Pancreas (tissue), 10 donors: Measurements from ENCODE around the gene ADCY2. TPM values are rescaled to one million over a fixed set of nuclear protein-coding genes. Genes with fewer than 3 reads are reported as not detected.

Source experiments
- ATAC-seq, 4 donors: fragments of 200-7000 bp; cut with Tn5 transposase; one replicate each; pipeline versions ENCODE4 v1.8.0 to v1.9.1; 2020; ENCODE audit warnings: mild to moderate bottlenecking in 4 of 4, moderate library complexity in 4 of 4
- DNase-seq, 6 donors: peaks; one replicate each; pipeline ENCODE4 v3.0.0-alpha.2; 2020
- FAIRE-seq: peaks from 2 replicates; lab custom pipeline; 2012; peaks lifted over from hg19 to GRCh38; lab: Jason Lieb, UNC
- H3K27ac ChIP-seq, 4 donors: fragments of 200-600 bp; sonication (generic); 1 replicate in 3 of 4; 2 replicates in 1 of 4; pipeline versions ENCODE4 v1.5.0 to v1.8.0; 2020
- H3K27me3 ChIP-seq, 4 donors: fragments of 200-600 bp; one replicate each; pipeline ENCODE4 v1.8.0; 2021
- H3K36me3 ChIP-seq, 3 donors: fragments of 200-600 bp; sonication (generic) in 1 of 3; one replicate each; pipeline versions ENCODE4 v1.5.0 to v1.8.0; 2020 to 2021
- H3K4me1 ChIP-seq, 3 donors: fragments of 200-600 bp; one replicate each; pipeline ENCODE4 v1.8.0; 2021
- H3K4me3 ChIP-seq, 4 donors: fragments of 200-600 bp; sonication (generic) in 2 of 4; one replicate each; pipeline versions ENCODE4 v1.5.0 to v1.8.0; 2020 to 2021
- H3K9me3 ChIP-seq, 4 donors: fragments of 200-600 bp; one replicate each; pipeline ENCODE4 v1.8.0; 2021
- WGBS, 2 donors: extraction: QIAGEN DNeasy Blood & Tissue Kit; methylation state at CpG; one replicate each; pipeline ENCODE4 v1.1.7; 2013; 5-methylcytosine and 5-hydroxymethylcytosine counted together
- intact Hi-C, 3 donors: fragments of 100-400 bp; cut with DNase I; formaldehyde crosslinking; loops; one replicate each; pipeline versions ENCODE4 v1.11.1 to v1.14.2; 2022
- polyA plus RNA-seq, 2 donors: library from polyadenylated mRNA; stranded (reverse); fragments of 200-250 nt; gene quantifications; one replicate each; pipeline ENCODE4 v1.2.3, GENCODE V29; 2013
- total RNA-seq, 6 donors: library from RNA; stranded (reverse); fragmentation: NEBNext Ultra II Directional in 4 of 6; extraction: Animal tissue kit (Norgen Biotek cat#: 25700) in 4 of 6; gene quantifications; one replicate each; pipeline versions ENCODE4 v1.2.1 to v1.2.4, GENCODE V29; 2021 to 2023
- TF ChIP-seq, protein P1 (sequence below), 4 donors: fragments of 200-600 bp; sonication (generic) in 3 of 4; IDR thresholded peaks; one replicate each; pipeline versions ENCODE4 v1.5.0 to v1.8.0; 2021; ENCODE audit warnings: antibody characterized with exemption in 4 of 4
- donor health status: healthy with polysubstance abuse.
- donor health status: DM: no; HTN: no; CAD: no; lungs with moderate emphysema.
- donor health status: DM: no; HTN: no; CAD: no.
- donor health status: control.
- donor health status: control.
- donor health status: Bipolar disorder and iron deficiency.
- donor health status: DM: yes; HTN: yes; CAD: no.
- donor health status: DM: no; HTN: no; CAD: no.
- donor health status: DM: no; HTN: no; CAD: no.
- donor health status: DM: yes; HTN: yes; CAD: no.

The ADCY2 gene
- total and polyA plus RNA-seq, 8 donors, result 0.19 to 2.2 (median 0.50) TPM

DNA sequence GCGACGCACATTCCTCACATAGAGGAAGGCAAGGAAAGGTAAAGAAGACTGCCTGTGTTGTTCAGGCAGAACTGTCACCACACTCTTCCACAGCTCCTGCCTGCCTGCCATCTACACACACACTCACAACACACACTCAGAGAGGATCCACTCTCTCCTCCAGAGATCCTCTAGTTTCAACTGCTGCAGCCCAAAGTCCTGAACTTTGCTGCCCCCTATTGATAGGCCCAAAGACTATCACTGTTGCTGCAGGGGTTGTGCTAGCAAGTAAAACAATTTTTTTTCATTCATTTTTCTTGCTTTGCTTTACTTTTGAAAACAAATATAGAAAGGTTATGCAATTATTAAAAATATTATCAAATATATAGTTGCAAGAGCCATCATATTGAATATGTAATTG is 460.9 kb downstream of the ADCY2 start:
- 96 to 100% methylated on average over 2 of the region's 2 CpGs for WGBS, 2 donors
- peaks cover 9 to 11% (median 10%) of the 10 kb centered on the region in 3 donors for H3K4me1 ChIP-seq
- peak; percentile 76 to 91 (median 85) for ATAC-seq
- intact Hi-C loops, result no loop called here
- no peak overlapping the region for H3K27ac ChIP-seq
- H3K27me3 ChIP-seq, result no peaks in the 10 kb centered on the region
- H3K36me3 ChIP-seq, result peaks cover 0 to 14% (median 2%) of the 10 kb centered on the region in 3 donors
- DNase-seq, result peak in 4 of 6 donors; percentile 30 to 46 (median 32)
- TF ChIP-seq, protein P1, sequence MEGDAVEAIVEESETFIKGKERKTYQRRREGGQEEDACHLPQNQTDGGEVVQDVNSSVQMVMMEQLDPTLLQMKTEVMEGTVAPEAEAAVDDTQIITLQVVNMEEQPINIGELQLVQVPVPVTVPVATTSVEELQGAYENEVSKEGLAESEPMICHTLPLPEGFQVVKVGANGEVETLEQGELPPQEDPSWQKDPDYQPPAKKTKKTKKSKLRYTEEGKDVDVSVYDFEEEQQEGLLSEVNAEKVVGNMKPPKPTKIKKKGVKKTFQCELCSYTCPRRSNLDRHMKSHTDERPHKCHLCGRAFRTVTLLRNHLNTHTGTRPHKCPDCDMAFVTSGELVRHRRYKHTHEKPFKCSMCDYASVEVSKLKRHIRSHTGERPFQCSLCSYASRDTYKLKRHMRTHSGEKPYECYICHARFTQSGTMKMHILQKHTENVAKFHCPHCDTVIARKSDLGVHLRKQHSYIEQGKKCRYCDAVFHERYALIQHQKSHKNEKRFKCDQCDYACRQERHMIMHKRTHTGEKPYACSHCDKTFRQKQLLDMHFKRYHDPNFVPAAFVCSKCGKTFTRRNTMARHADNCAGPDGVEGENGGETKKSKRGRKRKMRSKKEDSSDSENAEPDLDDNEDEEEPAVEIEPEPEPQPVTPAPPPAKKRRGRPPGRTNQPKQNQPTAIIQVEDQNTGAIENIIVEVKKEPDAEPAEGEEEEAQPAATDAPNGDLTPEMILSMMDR (IDR thresholded peaks at IDR 0.05), result peak; percentile 44 to 55 (median 47)
- H3K4me3 ChIP-seq, result no peak overlapping the region
- FAIRE-seq, result no peak
- no peaks in the 10 kb centered on the region for H3K9me3 ChIP-seq

DNA sequence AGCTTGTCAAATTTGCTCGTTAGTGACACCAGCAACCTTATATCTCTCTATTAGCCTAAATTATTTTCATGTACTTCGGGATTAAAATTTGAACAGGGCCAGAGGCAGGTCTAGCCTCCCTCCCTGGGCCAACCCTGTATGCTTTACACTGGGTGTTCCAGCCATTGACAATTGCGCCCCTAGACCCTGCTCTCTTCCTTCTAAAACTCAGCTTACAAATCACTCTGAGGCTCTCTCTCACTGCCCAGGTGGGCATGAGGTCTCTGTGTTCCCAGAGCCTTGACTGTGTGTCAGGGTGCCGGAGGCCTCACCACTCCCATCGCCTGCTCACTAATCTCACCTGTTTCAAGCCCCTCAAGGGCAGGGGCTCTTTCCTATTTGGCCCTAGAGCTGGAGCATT is 461.4 kb downstream of the ADCY2 start:
- FAIRE-seq, result no peak
- TF ChIP-seq, protein P1 (IDR thresholded peaks at IDR 0.05), result no peak
- Histone ChIP-seq H3K27ac (no peak overlapping the region), H3K36me3 (peaks cover 0 to 19% (median 2%) of the 10 kb centered on the region in 3 donors), H3K4me1 (peaks cover 4 to 6% (median 4%) of the 10 kb centered on the region in 3 donors), H3K4me3 (no peak overlapping the region), H3K9me3 (no peaks in the 10 kb centered on the region), H3K27me3 (no peaks in the 10 kb centered on the region)
- ATAC-seq, result no peak
- DNase-seq, result no peak
- 68 to 76% methylated on average over 5 of the region's 5 CpGs for WGBS, 2 donors
- intact Hi-C loops, result no loop called here

DNA sequence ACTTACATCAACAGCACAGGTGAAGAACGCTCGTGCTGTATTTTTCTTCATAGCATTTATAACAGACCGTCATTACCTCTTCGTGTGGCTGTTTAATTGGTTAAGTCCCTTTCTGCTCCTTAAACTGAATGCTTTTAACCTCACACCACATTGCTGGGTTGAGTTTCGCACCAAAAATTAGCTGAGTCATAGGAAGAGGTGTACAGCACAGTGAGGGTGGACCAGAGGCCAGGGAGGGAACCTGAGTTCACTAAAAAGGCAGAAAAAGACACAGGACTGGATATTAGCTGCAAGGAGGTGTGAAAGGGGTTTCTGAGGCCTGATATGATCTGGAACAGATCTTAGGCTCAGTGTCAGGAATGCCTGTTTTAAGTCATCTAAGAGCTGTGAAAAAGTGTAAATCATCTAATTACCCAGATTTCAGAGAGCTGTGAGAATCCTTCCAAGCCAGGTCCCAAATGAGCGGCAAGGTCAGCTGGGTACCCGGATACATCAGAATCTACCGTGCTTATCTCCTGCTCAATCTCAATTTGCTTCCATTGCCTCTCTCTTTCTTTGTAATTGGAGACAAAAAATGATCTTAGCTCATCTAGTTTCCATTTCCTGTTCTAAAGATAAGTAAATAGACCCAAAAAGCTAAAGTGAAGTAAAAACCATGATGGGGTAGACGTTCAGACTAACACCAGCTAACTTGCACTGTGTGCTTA is 462.1 kb downstream of the ADCY2 start:
- ATAC-seq (peak in 1 of 4 donors; percentile 14), FAIRE-seq (no peak), DNase-seq (no peak)
- intact Hi-C loops, result no loop called here
- Histone ChIP-seq H3K9me3 (no peaks in the 10 kb centered on the region), H3K36me3 (peaks cover 0 to 23% (median 2%) of the 10 kb centered on the region in 3 donors), H3K4me1 (no peaks in the 10 kb centered on the region), H3K27ac (no peak overlapping the region), H3K27me3 (no peaks in the 10 kb centered on the region), H3K4me3 (no peak overlapping the region)
- TF ChIP-seq, protein P1 (IDR thresholded peaks at IDR 0.05), result no peak
- WGBS, 2 donors, result 78 to 80% methylated on average over 9 of the region's 9 CpGs

DNA sequence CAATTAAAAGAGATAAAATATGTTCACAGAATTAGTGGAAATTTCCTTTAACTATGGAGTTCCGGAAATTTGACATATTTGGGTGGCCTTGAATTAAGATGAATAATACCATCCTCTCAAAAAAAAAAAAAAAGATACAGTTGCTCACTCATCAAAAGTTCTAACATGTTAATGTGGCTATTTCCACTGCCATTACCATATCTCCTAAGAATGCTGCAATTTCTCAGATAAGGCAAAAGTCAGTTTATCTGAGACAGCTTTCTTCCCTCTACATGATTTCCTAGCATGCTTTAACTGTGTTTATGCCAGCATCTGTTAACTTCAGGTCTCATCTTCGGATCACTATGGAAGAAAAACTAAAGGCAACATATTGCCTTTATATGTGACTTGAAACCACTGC is 470.3 kb downstream of the ADCY2 start:
- WGBS, 2 donors, result 81 to 88% methylated on average over 2 of the region's 2 CpGs
- no peak for ATAC-seq
- no peaks in the 10 kb centered on the region for H3K27me3 ChIP-seq
- intact Hi-C loops, result no loop called here
- peaks cover 14% of the 10 kb centered on the region in 3 donors for H3K4me1 ChIP-seq
- H3K9me3 ChIP-seq, result no peaks in the 10 kb centered on the region
- TF ChIP-seq, protein P1 (IDR thresholded peaks at IDR 0.05), result no peak
- FAIRE-seq, result no peak
- peaks cover 0 to 16% (median 0%) of the 10 kb centered on the region in 3 donors for H3K36me3 ChIP-seq
- DNase-seq, result no peak
- no peak overlapping the region for H3K27ac ChIP-seq
- no peak overlapping the region for H3K4me3 ChIP-seq

DNA sequence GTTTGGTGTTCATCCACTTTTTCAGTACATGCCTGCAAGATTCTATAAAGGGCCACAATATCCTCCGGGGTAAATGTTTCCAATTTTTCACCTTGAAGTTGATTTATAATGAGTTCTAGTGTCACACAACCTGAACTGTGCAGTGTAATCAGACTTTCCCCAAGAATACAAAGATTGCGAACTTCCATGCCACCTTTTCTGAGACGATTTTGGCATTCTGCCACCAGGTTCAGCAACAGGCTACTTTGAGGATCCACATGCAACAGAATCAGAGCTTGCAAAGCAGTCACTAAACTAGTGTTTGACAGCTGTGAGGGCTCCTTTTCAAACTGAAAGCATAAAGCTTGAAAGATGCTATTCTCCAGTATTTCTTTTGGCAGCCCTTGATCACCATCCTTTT is 471.3 kb downstream of the ADCY2 start:
- no peaks in the 10 kb centered on the region for H3K9me3 ChIP-seq
- DNase-seq (no peak), ATAC-seq (no peak), FAIRE-seq (no peak)
- peaks cover 14 to 19% (median 14%) of the 10 kb centered on the region in 3 donors for H3K4me1 ChIP-seq
- intact Hi-C loops, result no loop called here
- no peaks in the 10 kb centered on the region for H3K27me3 ChIP-seq
- peaks cover 0 to 5% (median 0%) of the 10 kb centered on the region in 3 donors for H3K36me3 ChIP-seq
- H3K4me3 ChIP-seq, result no peak overlapping the region
- TF ChIP-seq, protein P1 (IDR thresholded peaks at IDR 0.05), result no peak
- no peak overlapping the region for H3K27ac ChIP-seq
- 37 to 44% methylated on average over 3 of the region's 3 CpGs for WGBS, 2 donors
